NCI-H1694 (cell line): ENCODE data around the gene GAS2L1.

ENCODE experiments used
- DNase-seq: peaks from one replicate; lab custom pipeline; 2025; lab: John Stamatoyannopoulos, UW

The GAS2L1 gene

GRCh38 chr22:29275819-29276565 lies 30.5 kb upstream of the GAS2L1 start:
- no peak for DNase-seq

GRCh38 chr22:29277927-29278326 lies 28.5 kb upstream of the GAS2L1 start:
- no peak for DNase-seq

- DNase-seq, result no peak
These were observed 22.3 kb upstream of the GAS2L1 start for GRCh38 chr22:29284196-29284595.

GRCh38 chr22:29288837-29289236 lies 17.6 kb upstream of the GAS2L1 start:
- no peak for DNase-seq

- DNase-seq, result no peak
These were observed 16.4 kb upstream of the GAS2L1 start for GRCh38 chr22:29290061-29290460.

- no peak for DNase-seq
These were observed 15.2 kb upstream of the GAS2L1 start for GRCh38 chr22:29291215-29291614.

- DNase-seq, result no peak
These were observed 14.1 kb upstream of the GAS2L1 start for GRCh38 chr22:29292379-29292778.

- no peak for DNase-seq
These were observed 7.8 kb upstream of the GAS2L1 start for GRCh38 chr22:29298641-29299040.

GRCh38 chr22:29299136-29299900 lies 7.1 kb upstream of the GAS2L1 start:
- no peak for DNase-seq

- DNase-seq, result no peak
These were observed 6.0 kb upstream of the GAS2L1 start for GRCh38 chr22:29300467-29300806.

GRCh38 chr22:29300807-29301601 lies 5.4 kb upstream of the GAS2L1 start:
- no peak for DNase-seq

- no peak for DNase-seq
These were observed 4.6 kb upstream of the GAS2L1 start for GRCh38 chr22:29301716-29302401.

GRCh38 chr22:29302402-29302680 lies 4.1 kb upstream of the GAS2L1 start:
- DNase-seq, result peak; percentile 34

- DNase-seq, result peak; percentile 20
These were observed 3.6 kb upstream of the GAS2L1 start for GRCh38 chr22:29302681-29303465.

GRCh38 chr22:29305836-29306174 lies 645 bp upstream of the GAS2L1 start:
- DNase-seq, result no peak

- DNase-seq, result peak; percentile 39
These were observed 565 bp downstream of the GAS2L1 start for GRCh38 chr22:29306835-29307595.

GRCh38 chr22:29307596-29308147 lies 1.2 kb downstream of the GAS2L1 start:
- no peak for DNase-seq

GRCh38 chr22:29308148-29308790 lies 1.8 kb downstream of the GAS2L1 start:
- DNase-seq, result no peak

GRCh38 chr22:29308791-29309262 lies 2.4 kb downstream of the GAS2L1 start:
- no peak for DNase-seq
